Tibial nerve (tissue), 4 donors: Measurements from ENCODE around the gene ADPRM.

ENCODE experiments used
- CTCF ChIP-seq, 5 experiments: fragments of 200-600 bp in 3 of 5; fragments of 450-650 bp in 2 of 5; sonication (generic) in 3 of 5; IDR thresholded peaks; one replicate each; pipeline ENCODE4 v1.5.1; 2016 to 2019; ENCODE audit warnings: antibody characterized with exemption in 5 of 5, mild to moderate bottlenecking in 3 of 5, moderate library complexity in 2 of 5
- EP300 ChIP-seq, 2 donors: sonication (generic); formaldehyde crosslinking; IDR thresholded peaks; one replicate each; pipeline ENCODE4 v1.6.1; 2017; ENCODE audit warnings: antibody characterized with exemption in 2 of 2, mild to moderate bottlenecking in 1 of 2
- POLR2A ChIP-seq, 2 donors: fragments of 450-650 bp; IDR thresholded peaks; one replicate each; pipeline ENCODE4 v1.6.1; 2017; ENCODE audit warnings: antibody characterized with exemption in 2 of 2, mild to moderate bottlenecking in 2 of 2, moderate library complexity in 2 of 2

- TF ChIP-seq CTCF (IDR thresholded peaks at IDR 0.05), result peak; percentile 26 to 68 (median 51)
- peak; percentile 82 to 94 for TF ChIP-seq POLR2A (IDR thresholded peaks at IDR 0.05)
- TF ChIP-seq EP300 (IDR thresholded peaks at IDR 0.05), result peak in 1 of 2 donors; percentile 96
Observed at GRCh38 chr17:10697092-10698081, at the start of gene ADPRM, which contains the start of gene SCO1.
